Measurements from ENCODE around the gene KDM5C. TPM values are rescaled to one million over a fixed set of nuclear protein-coding genes. Genes with fewer than 3 reads are reported as not detected.

Gene KDM5C
- total RNA-seq, 1 donor from 2014 or later = 67.5 TPM

DNA sequence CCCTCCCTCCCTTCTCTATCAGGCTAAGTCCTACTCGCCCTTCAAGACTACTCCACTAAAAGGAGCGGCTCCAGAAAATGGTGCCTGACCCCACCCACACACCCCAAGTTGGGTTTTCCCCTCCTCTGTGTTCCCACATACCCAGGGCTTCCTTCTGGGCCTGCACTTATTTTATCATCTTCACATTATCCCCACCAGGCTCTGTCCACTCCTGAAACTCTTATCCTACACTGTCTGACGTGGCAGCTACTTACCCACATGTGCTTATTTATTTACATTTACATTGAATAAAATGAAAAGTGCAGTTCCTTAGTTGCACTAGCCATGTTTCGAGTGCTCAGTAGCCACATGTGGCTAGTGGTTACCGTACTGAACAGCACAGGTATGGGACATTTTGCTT is 5.1 kb upstream of the KDM5C start:
- Histone ChIP-seq H3K27ac (no peak overlapping the region), H3K9me3 (no peaks in the 10 kb centered on the region), H3K27me3 (ENCODE audit: low read depth) (no peaks in the 10 kb centered on the region), H3K4me3 (no peak overlapping the region), H3K36me3 (no peaks in the 10 kb centered on the region), H3K4me1 (no peaks in the 10 kb centered on the region)
- ATAC-seq (no peak), DNase-seq (no peak)
- intact Hi-C loops (cut with DNase I) = no loop called here
- TF ChIP-seq, protein P1, sequence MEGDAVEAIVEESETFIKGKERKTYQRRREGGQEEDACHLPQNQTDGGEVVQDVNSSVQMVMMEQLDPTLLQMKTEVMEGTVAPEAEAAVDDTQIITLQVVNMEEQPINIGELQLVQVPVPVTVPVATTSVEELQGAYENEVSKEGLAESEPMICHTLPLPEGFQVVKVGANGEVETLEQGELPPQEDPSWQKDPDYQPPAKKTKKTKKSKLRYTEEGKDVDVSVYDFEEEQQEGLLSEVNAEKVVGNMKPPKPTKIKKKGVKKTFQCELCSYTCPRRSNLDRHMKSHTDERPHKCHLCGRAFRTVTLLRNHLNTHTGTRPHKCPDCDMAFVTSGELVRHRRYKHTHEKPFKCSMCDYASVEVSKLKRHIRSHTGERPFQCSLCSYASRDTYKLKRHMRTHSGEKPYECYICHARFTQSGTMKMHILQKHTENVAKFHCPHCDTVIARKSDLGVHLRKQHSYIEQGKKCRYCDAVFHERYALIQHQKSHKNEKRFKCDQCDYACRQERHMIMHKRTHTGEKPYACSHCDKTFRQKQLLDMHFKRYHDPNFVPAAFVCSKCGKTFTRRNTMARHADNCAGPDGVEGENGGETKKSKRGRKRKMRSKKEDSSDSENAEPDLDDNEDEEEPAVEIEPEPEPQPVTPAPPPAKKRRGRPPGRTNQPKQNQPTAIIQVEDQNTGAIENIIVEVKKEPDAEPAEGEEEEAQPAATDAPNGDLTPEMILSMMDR (IDR thresholded peaks at IDR 0.05) = no peak

- Histone ChIP-seq H3K4me3 (no peak overlapping the region), H3K27me3 (ENCODE audit: low read depth) (no peaks in the 10 kb centered on the region), H3K27ac (no peak overlapping the region), H3K4me1 (peaks cover 16% of the 10 kb centered on the region), H3K9me3 (no peaks in the 10 kb centered on the region), H3K36me3 (no peaks in the 10 kb centered on the region)
- no peak for DNase-seq
- TF ChIP-seq, protein P1 (IDR thresholded peaks at IDR 0.05) = no peak
- intact Hi-C loops (cut with DNase I) = no loop called here
- ATAC-seq = no peak
These were observed 2.3 kb upstream of the KDM5C start for GRCh38 chrX:53227224-53227765.

DNA sequence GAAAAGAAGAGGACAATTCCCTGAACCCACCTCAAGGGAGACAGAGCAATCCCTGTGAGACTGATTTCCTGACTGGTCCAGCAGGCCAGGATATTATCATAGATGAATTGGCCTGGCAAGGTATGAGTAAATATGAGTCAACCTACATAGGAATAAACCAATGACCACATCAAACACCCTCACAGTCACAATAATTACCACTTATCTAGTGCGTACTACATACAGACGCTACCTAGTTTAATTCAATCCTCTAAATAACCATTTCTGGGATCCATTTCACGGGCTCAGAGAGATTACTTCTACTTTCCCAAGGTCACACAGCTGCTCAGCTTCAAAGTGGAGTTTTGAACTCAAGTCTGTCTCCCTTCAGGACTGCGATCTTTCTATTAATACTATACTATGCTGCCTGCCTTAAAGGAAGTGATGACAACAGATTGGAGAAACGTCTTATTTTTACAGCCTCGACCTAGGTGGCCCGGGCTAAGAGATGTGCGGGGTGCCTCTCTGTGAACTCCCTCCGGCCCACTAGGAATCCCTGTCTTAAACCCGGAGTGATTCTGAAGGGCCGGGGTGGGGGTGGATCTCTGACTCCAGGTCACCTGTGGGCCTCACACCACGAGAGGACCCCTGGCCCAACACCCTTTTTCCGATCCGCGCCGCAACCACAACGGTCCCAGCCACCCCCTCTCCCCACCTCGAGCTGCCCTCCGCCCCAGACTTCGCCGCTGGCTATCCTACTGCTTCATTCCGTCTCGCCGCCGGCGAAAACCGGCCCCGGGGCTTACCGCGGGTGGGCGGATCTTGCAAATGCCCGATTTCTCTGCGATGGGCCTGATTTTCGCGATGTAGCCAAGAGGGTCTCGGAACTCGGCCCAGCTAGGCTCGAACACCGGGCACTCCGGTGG is 800 bp downstream of the KDM5C start:
- H3K27me3 ChIP-seq (ENCODE audit: low read depth) = no peaks in the 10 kb centered on the region
- TF ChIP-seq, protein P1 (IDR thresholded peaks at IDR 0.05) = no peak
- peaks cover 27% of the 10 kb centered on the region for H3K4me1 ChIP-seq
- intact Hi-C loops (cut with DNase I) = no loop called here
- peak overlapping the region; percentile 90 for H3K27ac ChIP-seq
- no peak for DNase-seq
- H3K9me3 ChIP-seq = no peaks in the 10 kb centered on the region
- H3K4me3 ChIP-seq = peak overlapping the region; percentile 83
- H3K36me3 ChIP-seq = peaks cover 14% of the 10 kb centered on the region
- peak; percentile 20 to 28 for ATAC-seq

- ATAC-seq (peak in 1 of 2 donors; percentile 69), DNase-seq (no peak)
- intact Hi-C loops (cut with DNase I) = no loop called here
- TF ChIP-seq, protein P1 (IDR thresholded peaks at IDR 0.05) = no peak
- peaks cover 27% of the 10 kb centered on the region for H3K4me1 ChIP-seq
- no peaks in the 10 kb centered on the region for H3K9me3 ChIP-seq
- peaks cover 25% of the 10 kb centered on the region for H3K36me3 ChIP-seq
- peak overlapping the region; percentile 83 for H3K4me3 ChIP-seq
- no peak overlapping the region for H3K27ac ChIP-seq
- H3K27me3 ChIP-seq (ENCODE audit: low read depth) = no peaks in the 10 kb centered on the region
These were observed 1.8 kb downstream of the KDM5C start for GRCh38 chrX:53223068-53223693.

GRCh38 chrX:53211391-53211978 is 13.5 kb downstream of the KDM5C start:
- TF ChIP-seq, protein P1 (IDR thresholded peaks at IDR 0.05) = no peak
- no peaks in the 10 kb centered on the region for H3K27me3 ChIP-seq (ENCODE audit: low read depth)
- H3K4me3 ChIP-seq = no peak overlapping the region
- no peaks in the 10 kb centered on the region for H3K9me3 ChIP-seq
- intact Hi-C loops (cut with DNase I) = no loop called here
- H3K4me1 ChIP-seq = no peaks in the 10 kb centered on the region
- ATAC-seq (no peak), DNase-seq (no peak)
- peaks cover 91% of the 10 kb centered on the region for H3K36me3 ChIP-seq
- no peak overlapping the region for H3K27ac ChIP-seq
